ENCODE measurements around the gene EFR3B. TPM values are rescaled to one million over a fixed set of nuclear protein-coding genes. Genes with fewer than 3 reads are reported as not detected.

EFR3B gene
- total and polyA plus RNA-seq, 10 of the 15 experiments (the other 5 are each of a cell fraction or from before 2014, with no cell fraction given): 0.12 to 3.9 (median 1.8) TPM

DNA sequence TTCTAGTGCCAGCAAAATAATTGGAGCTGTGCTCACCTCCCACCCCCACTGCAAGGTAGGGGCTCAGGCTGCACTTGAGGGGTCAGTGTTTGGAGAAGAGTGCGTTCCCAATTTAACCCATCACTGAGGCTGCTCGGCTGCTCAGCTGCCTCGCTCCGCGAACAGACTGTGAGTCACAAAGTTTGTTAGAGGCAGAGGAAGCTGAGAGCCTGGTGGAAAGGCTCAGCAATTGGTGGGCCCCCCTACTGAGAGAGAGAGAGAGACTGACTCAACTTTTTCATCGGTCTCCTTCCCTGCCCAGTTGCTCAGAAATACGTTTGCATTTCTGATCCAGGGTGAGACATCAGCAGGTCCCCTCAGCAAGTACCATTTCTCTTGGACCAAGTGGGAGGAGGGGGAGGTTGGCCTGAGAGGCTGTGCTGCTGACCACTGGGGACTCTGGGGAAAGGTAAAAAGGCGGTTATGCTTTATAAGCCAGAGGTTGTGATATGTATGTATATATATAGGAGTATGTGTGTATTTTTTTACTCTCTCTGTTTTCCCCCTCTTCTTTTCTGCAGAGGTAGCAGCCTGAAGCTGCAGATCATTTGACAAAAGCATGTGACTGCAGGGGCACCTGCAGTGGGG lies 1.5 kb downstream of the EFR3B start:
- TF ChIP-seq PAX5 (IDR thresholded peaks at IDR 0.05; ENCODE audit: borderline replicate concordance, low read depth, low read length) (no peak), SMARCA5 (IDR thresholded peaks at IDR 0.05) (no peak), NBN (IDR thresholded peaks at IDR 0.05) (no peak), STAT3 (IDR thresholded peaks at IDR 0.05; ENCODE audit: low read depth, low read length) (no peak), SRF (IDR thresholded peaks at IDR 0.05; ENCODE audit: low read depth in 2 of 2, low read length in 2 of 2) (no peak)
- TF ChIP-seq, protein P1, sequence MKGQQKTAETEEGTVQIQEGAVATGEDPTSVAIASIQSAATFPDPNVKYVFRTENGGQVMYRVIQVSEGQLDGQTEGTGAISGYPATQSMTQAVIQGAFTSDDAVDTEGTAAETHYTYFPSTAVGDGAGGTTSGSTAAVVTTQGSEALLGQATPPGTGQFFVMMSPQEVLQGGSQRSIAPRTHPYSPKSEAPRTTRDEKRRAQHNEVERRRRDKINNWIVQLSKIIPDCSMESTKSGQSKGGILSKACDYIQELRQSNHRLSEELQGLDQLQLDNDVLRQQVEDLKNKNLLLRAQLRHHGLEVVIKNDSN (IDR thresholded peaks at IDR 0.05; ENCODE audit: borderline replicate concordance, extremely low read length, insufficient read depth, low read depth, low read length): peak; percentile 12
- no peak for ATAC-seq
- BruUV-seq (replicated peaks): no TSS peak
- no peaks in the 10 kb centered on the region for H3K79me2 ChIP-seq (ENCODE audit: control insufficient read depth, insufficient read depth, low read length)
- POLR2A ChIA-PET: no interaction called here
- peak overlapping the region; percentile 83 for H3K4me3 ChIP-seq
- peaks cover 2 to 5% of the 10 kb centered on the region in 2 experiments; a peak in 3 of 4 replicates for H3K27me3 ChIP-seq (replicated peaks in 1 of 2; ENCODE audit: control insufficient read depth in 2 of 2, insufficient read depth in 2 of 2, low read length in 1 of 2)
- in situ Hi-C loops (cut with MboI) (no loop called here), intact Hi-C loops (cut with micrococcal nuclease; ENCODE audit: unreplicated experiment) (no loop called here)
- H3K4me2 ChIP-seq (ENCODE audit: control insufficient read depth, insufficient read depth): peak overlapping the region; percentile 85
- no peaks in the 10 kb centered on the region for H3K36me3 ChIP-seq (ENCODE audit: control insufficient read depth in 2 of 2, insufficient read depth in 2 of 2, low read length in 1 of 2)
- no peaks in the 10 kb centered on the region for H4K20me1 ChIP-seq (ENCODE audit: control insufficient read depth, insufficient read depth)
- H3K9ac ChIP-seq (ENCODE audit: control insufficient read depth, insufficient read depth, low read length): no peak overlapping the region; the same call in 1 of the 2 replicates
- SMC1A ChIA-PET (ENCODE audit: uncharacterized antibody, unreplicated experiment): interaction anchor here (0.7 kb wide), 1 partner anchor 21 kb away, joined by 3 read pairs; no protein-coding TSS in a partner anchor
- no peak overlapping the region for H2AFZ ChIP-seq (ENCODE audit: control insufficient read depth, low read depth, low read length)
- FAIRE-seq: no peak
- RAD21 ChIA-PET (ENCODE audit: unreplicated experiment): no interaction called here
- H3K4me1 ChIP-seq (ENCODE audit: control insufficient read depth, insufficient read depth, low read length): peaks cover 24% of the 10 kb centered on the region
- H3K9me3 ChIP-seq (replicated peaks; ENCODE audit: control insufficient read depth, insufficient read depth, low read length): no peaks in the 10 kb centered on the region
- no peak for DNase-seq (ENCODE audit: low read depth, low spot score)
- H3K27ac ChIP-seq (ENCODE audit: control insufficient read depth, insufficient read depth): no peak overlapping the region
- WGBS (ENCODE audit: insufficient coverage, insufficient replicate concordance, low lambda C conversion rate, missing lambda C conversion rate): 7% methylated on average over 8 of the region's 8 CpGs
- CTCF ChIA-PET: no interaction called here

DNA sequence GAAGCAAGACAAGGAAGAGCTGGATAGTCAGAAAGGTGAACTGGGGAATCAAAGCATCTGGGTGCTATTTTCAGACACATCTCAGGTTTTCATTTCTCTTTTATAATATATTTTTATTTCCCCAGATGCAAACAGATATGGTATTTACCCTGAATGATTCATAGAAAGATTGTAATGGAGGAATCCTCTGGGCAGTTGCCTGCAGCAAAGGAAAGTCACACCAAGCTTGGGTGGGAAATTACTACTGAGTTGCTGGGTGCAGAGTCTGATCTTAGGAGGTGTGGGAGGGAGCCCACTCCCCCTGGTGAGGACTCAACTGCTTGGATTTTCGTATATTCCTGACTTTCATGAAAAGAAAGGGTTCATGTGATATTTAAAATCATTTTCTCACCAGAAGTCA lies 2.1 kb downstream of the EFR3B start:
- SMC1A ChIA-PET (ENCODE audit: uncharacterized antibody, unreplicated experiment): no interaction called here
- POLR2A ChIA-PET: no interaction called here
- Histone ChIP-seq H4K20me1 (ENCODE audit: control insufficient read depth, insufficient read depth) (no peaks in the 10 kb centered on the region), H3K4me2 (ENCODE audit: control insufficient read depth, insufficient read depth) (no peak overlapping the region), H3K27ac (ENCODE audit: control insufficient read depth, insufficient read depth) (no peak overlapping the region), H2AFZ (ENCODE audit: control insufficient read depth, low read depth, low read length) (no peak overlapping the region), H3K9me3 (replicated peaks; ENCODE audit: control insufficient read depth, insufficient read depth, low read length) (no peaks in the 10 kb centered on the region), H3K9ac (ENCODE audit: control insufficient read depth, insufficient read depth, low read length) (no peak overlapping the region; the same call in 1 of the 2 replicates), H3K4me3 (no peak overlapping the region), H3K4me1 (ENCODE audit: control insufficient read depth, insufficient read depth, low read length) (peaks cover 24% of the 10 kb centered on the region), H3K79me2 (ENCODE audit: control insufficient read depth, insufficient read depth, low read length) (no peaks in the 10 kb centered on the region), H3K27me3 (replicated peaks in 1 of 2; ENCODE audit: control insufficient read depth in 2 of 2, insufficient read depth in 2 of 2, low read length in 1 of 2) (peaks cover 2 to 5% of the 10 kb centered on the region in 2 experiments; a peak in 3 of 4 replicates), H3K36me3 (ENCODE audit: control insufficient read depth in 2 of 2, insufficient read depth in 2 of 2, low read length in 1 of 2) (no peaks in the 10 kb centered on the region)
- RAD21 ChIA-PET (ENCODE audit: unreplicated experiment): no interaction called here
- DNase-seq (ENCODE audit: low read depth, low spot score): no peak
- no peak for FAIRE-seq
- BruUV-seq (replicated peaks): no TSS peak
- no peak for ATAC-seq
- WGBS (ENCODE audit: insufficient coverage, insufficient replicate concordance, low lambda C conversion rate, missing lambda C conversion rate): 0% methylated on average over 1 of the region's 1 CpG
- in situ Hi-C loops (cut with MboI): no loop called here
- CTCF ChIA-PET: no interaction called here
- intact Hi-C loops (cut with micrococcal nuclease; ENCODE audit: unreplicated experiment): no loop called here
- TF ChIP-seq FOXK2 (IDR thresholded peaks at IDR 0.05) (no peak), CREM (IDR thresholded peaks at IDR 0.05; ENCODE audit: low read depth) (no peak), NFXL1 (IDR thresholded peaks at IDR 0.05; ENCODE audit: borderline replicate concordance) (no peak), YY1 (IDR thresholded peaks at IDR 0.05; ENCODE audit: low read depth, low read length) (no peak), DPF2 (IDR thresholded peaks at IDR 0.05) (no peak), IKZF2 (IDR thresholded peaks at IDR 0.05) (no peak), TBL1XR1 (IDR thresholded peaks at IDR 0.05; ENCODE audit: low read depth, low read length) (no peak)
- TF ChIP-seq, protein P2, sequence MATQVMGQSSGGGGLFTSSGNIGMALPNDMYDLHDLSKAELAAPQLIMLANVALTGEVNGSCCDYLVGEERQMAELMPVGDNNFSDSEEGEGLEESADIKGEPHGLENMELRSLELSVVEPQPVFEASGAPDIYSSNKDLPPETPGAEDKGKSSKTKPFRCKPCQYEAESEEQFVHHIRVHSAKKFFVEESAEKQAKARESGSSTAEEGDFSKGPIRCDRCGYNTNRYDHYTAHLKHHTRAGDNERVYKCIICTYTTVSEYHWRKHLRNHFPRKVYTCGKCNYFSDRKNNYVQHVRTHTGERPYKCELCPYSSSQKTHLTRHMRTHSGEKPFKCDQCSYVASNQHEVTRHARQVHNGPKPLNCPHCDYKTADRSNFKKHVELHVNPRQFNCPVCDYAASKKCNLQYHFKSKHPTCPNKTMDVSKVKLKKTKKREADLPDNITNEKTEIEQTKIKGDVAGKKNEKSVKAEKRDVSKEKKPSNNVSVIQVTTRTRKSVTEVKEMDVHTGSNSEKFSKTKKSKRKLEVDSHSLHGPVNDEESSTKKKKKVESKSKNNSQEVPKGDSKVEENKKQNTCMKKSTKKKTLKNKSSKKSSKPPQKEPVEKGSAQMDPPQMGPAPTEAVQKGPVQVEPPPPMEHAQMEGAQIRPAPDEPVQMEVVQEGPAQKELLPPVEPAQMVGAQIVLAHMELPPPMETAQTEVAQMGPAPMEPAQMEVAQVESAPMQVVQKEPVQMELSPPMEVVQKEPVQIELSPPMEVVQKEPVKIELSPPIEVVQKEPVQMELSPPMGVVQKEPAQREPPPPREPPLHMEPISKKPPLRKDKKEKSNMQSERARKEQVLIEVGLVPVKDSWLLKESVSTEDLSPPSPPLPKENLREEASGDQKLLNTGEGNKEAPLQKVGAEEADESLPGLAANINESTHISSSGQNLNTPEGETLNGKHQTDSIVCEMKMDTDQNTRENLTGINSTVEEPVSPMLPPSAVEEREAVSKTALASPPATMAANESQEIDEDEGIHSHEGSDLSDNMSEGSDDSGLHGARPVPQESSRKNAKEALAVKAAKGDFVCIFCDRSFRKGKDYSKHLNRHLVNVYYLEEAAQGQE (IDR thresholded peaks at IDR 0.05; ENCODE audit: low read depth, low read length): no peak
